ENCODE data around the gene TNFSF9.

The TNFSF9 gene

GRCh38 chr19:6518145-6518911 is 12.5 kb upstream of the TNFSF9 start:
- in situ Hi-C loops (cut with MboI; ENCODE audit: low sequenced_read_pairs, unreplicated experiment) = loop anchor here (25.0 kb wide), 1 partner anchor 344 kb away; no protein-coding TSS in a partner anchor
- DNase-seq (ENCODE audit: low spot score) = peak; percentile 74
- no peak for TF ChIP-seq CTCF (IDR thresholded peaks at IDR 0.05; ENCODE audit: borderline replicate concordance, control extremely low read depth, extremely low read depth, insufficient read depth, missing control alignments)

GRCh38 chr19:6519289-6519688 is 11.5 kb upstream of the TNFSF9 start:
- peak; percentile 30 for DNase-seq (ENCODE audit: low spot score)
- in situ Hi-C loops (cut with MboI; ENCODE audit: low sequenced_read_pairs, unreplicated experiment) = loop anchor here (25.0 kb wide), 1 partner anchor 343 kb away; no protein-coding TSS in a partner anchor
- TF ChIP-seq CTCF (IDR thresholded peaks at IDR 0.05; ENCODE audit: borderline replicate concordance, control extremely low read depth, extremely low read depth, insufficient read depth, missing control alignments) = no peak

- DNase-seq (ENCODE audit: low spot score) = peak; percentile 79
- no peak for TF ChIP-seq CTCF (IDR thresholded peaks at IDR 0.05; ENCODE audit: borderline replicate concordance, control extremely low read depth, extremely low read depth, insufficient read depth, missing control alignments)
- in situ Hi-C loops (cut with MboI; ENCODE audit: low sequenced_read_pairs, unreplicated experiment) = loop anchor here (5.0 to 25.0 kb wide), 2 partner anchors 215 to 340 kb away; partner anchors contain the start of genes GPR108 and TRIP10
Measured at GRCh38 chr19:6521718-6522646, 8.8 kb upstream of the TNFSF9 start.

- no peak for DNase-seq (ENCODE audit: low spot score)
- no peak for TF ChIP-seq CTCF (IDR thresholded peaks at IDR 0.05; ENCODE audit: borderline replicate concordance, control extremely low read depth, extremely low read depth, insufficient read depth, missing control alignments)
- in situ Hi-C loops (cut with MboI; ENCODE audit: low sequenced_read_pairs, unreplicated experiment) = loop anchor here (5.0 to 25.0 kb wide), 2 partner anchors 215 to 340 kb away; partner anchors contain the start of genes GPR108 and TRIP10
Measured at GRCh38 chr19:6522712-6523111, 8.1 kb upstream of the TNFSF9 start.

GRCh38 chr19:6524311-6524710 is 6.5 kb upstream of the TNFSF9 start:
- in situ Hi-C loops (cut with MboI; ENCODE audit: low sequenced_read_pairs, unreplicated experiment) = loop anchor here (5.0 to 25.0 kb wide), 2 partner anchors 213 to 338 kb away; partner anchors contain the start of genes GPR108 and TRIP10
- TF ChIP-seq CTCF (IDR thresholded peaks at IDR 0.05; ENCODE audit: borderline replicate concordance, control extremely low read depth, extremely low read depth, insufficient read depth, missing control alignments) = no peak
- DNase-seq (ENCODE audit: low spot score) = no peak

GRCh38 chr19:6527893-6528543 is 2.8 kb upstream of the TNFSF9 start:
- peak; percentile 78 for DNase-seq (ENCODE audit: low spot score)
- no peak for TF ChIP-seq CTCF (IDR thresholded peaks at IDR 0.05; ENCODE audit: borderline replicate concordance, control extremely low read depth, extremely low read depth, insufficient read depth, missing control alignments)
- in situ Hi-C loops (cut with MboI; ENCODE audit: low sequenced_read_pairs, unreplicated experiment) = no loop called here
